ENCODE results near the gene CPSF4L.

Gene CPSF4L

DNA sequence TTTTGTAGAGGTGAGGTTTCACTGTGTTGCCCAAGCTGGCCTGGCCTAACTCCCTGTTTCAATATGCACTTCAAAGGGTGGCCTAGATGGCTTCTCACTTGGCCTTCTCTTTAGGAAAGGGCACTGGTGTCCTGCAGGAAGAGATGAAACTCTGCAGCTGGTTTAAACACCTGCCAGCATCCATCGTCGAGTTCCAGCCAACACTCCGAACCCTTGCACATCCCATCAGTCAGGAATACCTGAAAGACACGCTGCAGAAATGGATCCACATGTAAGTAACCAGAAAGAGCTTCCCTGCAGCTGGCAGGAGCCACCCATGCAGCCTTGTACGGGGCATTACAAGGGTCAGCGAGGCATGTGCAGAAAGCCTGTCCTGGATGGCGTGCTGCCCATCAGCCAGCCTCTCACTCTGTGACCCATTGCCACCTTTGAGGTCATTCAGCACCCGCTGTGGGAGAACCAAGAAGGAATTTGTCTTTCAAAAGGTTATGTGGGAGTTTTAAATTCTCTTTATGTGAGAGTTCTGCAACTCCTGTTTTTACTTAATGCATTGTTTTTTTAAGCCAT is 61.8 kb downstream of the CPSF4L start:
- DNase-seq = no peak

DNA sequence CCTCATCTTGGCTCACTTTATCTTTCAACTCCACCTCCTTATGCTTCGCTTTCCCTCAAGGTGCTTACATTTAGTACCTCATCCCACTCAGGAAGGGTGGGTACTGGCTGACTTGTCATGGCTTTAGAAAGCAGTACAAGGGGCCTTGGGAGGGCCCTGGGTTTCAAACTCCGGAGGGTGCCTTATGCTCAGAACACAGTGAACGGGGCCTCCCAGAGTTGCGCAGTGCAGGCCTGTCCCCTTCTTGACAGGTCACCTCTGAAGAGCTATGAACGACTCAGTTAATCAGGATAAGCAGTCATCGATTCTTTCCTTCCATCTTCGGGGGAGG is 62.8 kb downstream of the CPSF4L start:
- DNase-seq = no peak
